SJCRH30 (cell line): ENCODE results near the gene LHPP. TPM values are rescaled to one million over a fixed set of nuclear protein-coding genes. Genes with fewer than 3 reads are reported as not detected.

Experiments used
- DNase-seq, 2 experiments: peaks; one replicate each; pipeline ENCODE4 v3.0.0-alpha.2; 2015 to 2020
- H3K27ac ChIP-seq: fragments of 250-450 bp; sonication (Bioruptor Pico); 2 replicates; pipeline ENCODE4 v1.5.1; 2020; ENCODE audit warnings: mild to moderate bottlenecking, moderate library complexity
- H3K27me3 ChIP-seq: fragments of 250-450 bp; sonication (Bioruptor Pico); 2 replicates; pipeline ENCODE4 v1.5.1; 2020; ENCODE audit warnings: mild to moderate bottlenecking, moderate library complexity
- H3K36me3 ChIP-seq: fragments of 250-450 bp; sonication (Bioruptor Pico); 2 replicates; pipeline ENCODE4 v1.5.1; 2020; ENCODE audit warnings: mild to moderate bottlenecking, moderate library complexity
- H3K4me1 ChIP-seq: fragments of 250-450 bp; sonication (Bioruptor Pico); 2 replicates; pipeline ENCODE4 v1.5.1; 2020; ENCODE audit warnings: mild to moderate bottlenecking, moderate library complexity
- H3K4me3 ChIP-seq: fragments of 250-450 bp; sonication (Bioruptor Pico); 2 replicates; pipeline ENCODE4 v1.5.1; 2020; ENCODE audit warnings: mild to moderate bottlenecking, moderate library complexity
- H3K9me3 ChIP-seq: fragments of 250-450 bp; sonication (Bioruptor Pico); replicated peaks from 2 replicates; pipeline ENCODE4 v1.5.1; 2020; ENCODE audit warnings: mild to moderate bottlenecking, moderate library complexity
- total RNA-seq: library from RNA; depleted of rRNA; stranded (reverse); fragments of >200 nt; shearing (Covaris generic); gene quantifications from 2 replicates; pipeline ENCODE4 v1.2.3, GENCODE V29; 2014

The LHPP gene
- total RNA-seq, 1 experiment from 2014 or later, result 2.9 TPM

DNA sequence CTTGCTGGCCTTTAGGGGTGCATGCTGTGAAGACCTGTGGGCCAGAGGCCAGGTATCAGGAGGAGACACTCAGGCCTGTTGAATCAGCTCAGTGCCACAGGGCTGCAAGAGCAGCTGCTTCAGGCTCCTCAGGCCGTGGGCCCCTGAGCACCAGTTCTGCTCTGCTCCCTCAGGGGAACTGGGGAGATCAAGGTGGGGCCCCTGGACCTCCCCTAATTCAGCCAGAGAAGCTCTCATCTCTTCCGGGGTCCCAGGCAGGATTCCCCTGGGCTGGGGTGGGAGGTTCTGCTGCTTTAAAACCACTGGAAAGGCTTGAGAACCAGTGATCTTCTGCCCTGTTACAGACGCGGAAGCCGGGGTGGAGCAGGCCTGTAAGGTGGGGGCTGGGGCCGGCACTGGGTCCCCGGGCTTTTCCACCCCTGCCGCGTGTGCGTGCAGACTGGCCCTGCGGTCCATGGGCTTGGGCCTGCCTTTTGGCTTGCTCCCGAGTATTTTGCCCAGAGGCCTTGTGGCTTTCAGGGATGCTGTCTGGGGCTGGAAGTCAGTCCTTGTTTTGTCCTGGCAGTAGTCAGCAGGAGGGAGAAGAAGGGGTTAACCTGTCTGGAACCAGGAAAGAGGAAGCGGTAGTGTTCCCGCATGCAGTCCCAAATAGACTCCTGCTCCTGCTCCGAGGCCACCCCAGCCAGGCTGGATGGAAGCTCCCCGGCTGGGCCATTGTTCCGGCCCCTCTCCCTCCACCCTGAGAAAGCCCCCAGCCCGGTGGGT is 74.3 kb downstream of the LHPP start:
- no peak for DNase-seq
- no peaks in the 10 kb centered on the region for H3K36me3 ChIP-seq
- no peaks in the 10 kb centered on the region for H3K9me3 ChIP-seq
- H3K27ac ChIP-seq, result no peak overlapping the region
- H3K4me3 ChIP-seq, result no peak overlapping the region
- no peaks in the 10 kb centered on the region for H3K4me1 ChIP-seq
- H3K27me3 ChIP-seq, result no peaks in the 10 kb centered on the region

DNA sequence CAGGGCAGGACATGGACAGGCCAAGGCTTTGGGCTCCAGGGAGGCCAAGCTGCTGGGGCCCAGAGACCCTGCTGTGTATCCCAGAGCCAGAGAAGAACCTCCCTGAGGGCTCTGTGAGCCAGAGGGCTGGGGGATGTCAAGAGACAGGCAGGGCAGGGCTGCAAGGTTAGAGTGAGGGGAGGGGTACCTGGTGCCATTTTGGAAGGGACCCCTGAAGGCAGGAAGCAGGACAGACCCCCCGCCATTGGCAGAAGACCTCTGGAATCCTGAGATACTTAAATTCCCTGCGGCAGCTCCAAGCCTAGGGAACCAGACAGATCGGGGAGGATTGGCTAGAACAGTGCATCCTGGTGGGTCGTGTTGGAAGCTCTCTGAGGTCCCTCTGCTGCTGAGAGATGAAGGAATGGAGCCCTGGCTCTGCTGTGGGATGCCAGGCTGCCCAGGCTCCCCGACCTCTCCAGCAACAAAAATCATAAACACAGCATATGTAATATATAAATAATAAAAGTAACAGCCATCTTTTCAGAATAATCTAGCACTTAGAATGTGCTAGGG is 75.0 kb downstream of the LHPP start:
- Histone ChIP-seq H3K4me3 (no peak overlapping the region), H3K27ac (no peak overlapping the region), H3K9me3 (no peaks in the 10 kb centered on the region), H3K4me1 (no peaks in the 10 kb centered on the region), H3K36me3 (no peaks in the 10 kb centered on the region), H3K27me3 (no peaks in the 10 kb centered on the region)
- DNase-seq, result no peak

DNA sequence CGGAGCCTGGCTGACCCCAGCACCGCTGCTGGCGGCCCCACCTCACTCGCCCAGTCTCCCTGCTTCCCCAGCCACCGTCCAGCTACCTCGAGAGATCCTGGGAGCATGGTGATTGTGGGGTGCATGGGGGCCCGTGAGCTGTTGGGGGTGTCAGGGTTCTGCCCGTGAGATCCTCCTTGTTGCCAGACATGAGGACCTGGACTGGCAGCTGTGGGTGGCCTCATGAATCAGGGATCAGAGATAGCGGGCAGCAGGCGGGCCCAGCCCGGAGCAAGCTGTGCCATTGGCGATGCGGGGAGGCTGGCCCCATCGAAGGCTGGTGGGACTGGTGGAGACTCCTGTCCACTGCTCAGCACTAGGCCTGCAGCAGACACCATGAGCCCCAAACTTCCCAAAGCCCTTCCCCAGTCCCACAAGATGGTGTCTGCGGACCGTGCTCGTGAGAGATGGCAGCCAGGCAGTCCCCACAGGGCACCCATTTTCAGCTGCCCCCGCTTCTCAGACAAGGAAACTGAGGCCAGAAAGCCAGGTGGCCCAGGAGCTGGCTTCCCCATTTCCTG is 75.6 kb downstream of the LHPP start:
- DNase-seq, result no peak
- Histone ChIP-seq H3K9me3 (no peaks in the 10 kb centered on the region), H3K27me3 (no peaks in the 10 kb centered on the region), H3K4me3 (no peak overlapping the region), H3K4me1 (no peaks in the 10 kb centered on the region), H3K27ac (no peak overlapping the region), H3K36me3 (no peaks in the 10 kb centered on the region)

DNA sequence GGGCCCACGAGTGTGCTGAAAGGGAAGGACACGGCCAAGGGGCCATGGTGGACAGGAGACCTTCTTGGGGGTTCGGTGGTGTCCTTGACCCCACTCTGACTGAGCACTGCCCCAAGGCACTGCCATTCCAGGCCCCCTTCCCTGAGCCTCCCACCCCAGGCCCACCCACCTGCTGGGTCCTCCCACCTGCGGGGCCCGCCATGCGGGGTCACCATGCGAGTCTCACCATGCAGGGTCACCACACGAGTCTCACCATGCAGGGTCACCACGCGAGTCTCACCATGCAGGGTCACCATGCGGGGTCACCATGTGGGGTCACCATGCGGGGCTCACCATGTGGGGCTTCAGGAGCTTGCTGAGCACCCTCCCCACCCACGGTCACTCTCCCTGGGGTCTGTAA is 76.3 kb downstream of the LHPP start:
- no peak overlapping the region for H3K4me3 ChIP-seq
- no peaks in the 10 kb centered on the region for H3K27me3 ChIP-seq
- no peaks in the 10 kb centered on the region for H3K4me1 ChIP-seq
- no peak overlapping the region for H3K27ac ChIP-seq
- no peaks in the 10 kb centered on the region for H3K36me3 ChIP-seq
- DNase-seq, result no peak
- no peaks in the 10 kb centered on the region for H3K9me3 ChIP-seq

DNA sequence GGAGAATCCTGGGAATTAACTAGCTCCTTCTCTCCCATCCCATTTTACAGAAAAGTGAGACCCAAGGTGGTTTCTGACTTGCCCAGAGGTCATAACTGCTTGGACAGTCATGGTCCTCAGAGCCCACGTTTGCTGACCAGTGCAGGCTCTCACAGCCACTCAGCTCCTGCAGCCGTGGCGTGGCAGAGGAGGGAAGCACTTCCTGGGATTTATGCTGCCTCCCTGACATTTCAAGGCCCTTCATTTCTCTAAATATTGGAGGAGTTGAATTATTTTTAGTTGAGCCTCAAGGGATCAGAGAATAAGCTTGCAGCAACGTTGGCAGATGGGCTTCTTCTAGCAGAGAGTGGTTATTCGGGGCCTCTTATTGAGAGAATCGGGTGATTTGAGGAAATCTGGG is 77.1 kb downstream of the LHPP start:
- Histone ChIP-seq H3K4me1 (no peaks in the 10 kb centered on the region), H3K4me3 (no peak overlapping the region), H3K27ac (no peak overlapping the region), H3K36me3 (no peaks in the 10 kb centered on the region), H3K9me3 (no peaks in the 10 kb centered on the region), H3K27me3 (no peaks in the 10 kb centered on the region)
- DNase-seq, result no peak

DNA sequence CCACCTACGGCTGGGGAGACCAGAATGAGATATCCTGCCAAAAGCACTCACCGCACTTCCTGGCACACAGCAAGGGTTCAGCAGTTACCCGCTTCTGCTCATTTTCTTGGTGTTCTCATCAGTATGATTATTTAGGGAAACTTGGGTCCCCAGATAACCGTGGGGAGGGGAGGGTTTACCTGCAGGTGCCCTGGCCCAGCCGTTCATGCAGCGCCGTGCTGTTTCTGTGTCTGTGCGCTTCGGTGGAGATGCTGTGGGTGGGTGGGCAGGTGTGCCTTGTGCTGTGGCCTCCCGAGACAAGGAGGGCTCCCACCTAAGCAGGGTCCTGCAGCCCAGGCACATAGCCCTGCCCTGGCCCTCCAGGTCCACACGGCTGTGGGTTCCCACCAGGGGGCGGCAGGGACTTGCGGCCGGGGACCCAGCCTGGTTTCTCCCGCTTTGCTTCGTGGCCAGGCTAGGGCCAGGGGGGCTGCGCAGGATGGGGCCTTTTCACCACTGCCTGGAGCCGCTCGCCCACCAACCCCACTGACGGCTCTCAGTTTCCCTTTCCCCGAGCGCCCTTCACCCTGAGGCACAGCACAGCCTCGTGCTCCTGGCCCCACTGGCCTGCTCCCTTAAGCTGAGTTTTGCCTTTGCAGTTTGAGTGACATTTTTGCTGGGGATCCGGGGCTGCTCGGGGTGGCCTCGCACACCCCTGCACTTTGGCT is 78.5 kb downstream of the LHPP start:
- peak overlapping the region; percentile 20; the same call in 1 of the 2 replicates for H3K4me3 ChIP-seq
- H3K9me3 ChIP-seq, result no peaks in the 10 kb centered on the region
- H3K27me3 ChIP-seq, result no peaks in the 10 kb centered on the region; the same call in 1 of the 2 replicates
- H3K36me3 ChIP-seq, result no peaks in the 10 kb centered on the region
- H3K4me1 ChIP-seq, result no peaks in the 10 kb centered on the region
- no peak overlapping the region for H3K27ac ChIP-seq
- peak; percentile 69 to 75 for DNase-seq

DNA sequence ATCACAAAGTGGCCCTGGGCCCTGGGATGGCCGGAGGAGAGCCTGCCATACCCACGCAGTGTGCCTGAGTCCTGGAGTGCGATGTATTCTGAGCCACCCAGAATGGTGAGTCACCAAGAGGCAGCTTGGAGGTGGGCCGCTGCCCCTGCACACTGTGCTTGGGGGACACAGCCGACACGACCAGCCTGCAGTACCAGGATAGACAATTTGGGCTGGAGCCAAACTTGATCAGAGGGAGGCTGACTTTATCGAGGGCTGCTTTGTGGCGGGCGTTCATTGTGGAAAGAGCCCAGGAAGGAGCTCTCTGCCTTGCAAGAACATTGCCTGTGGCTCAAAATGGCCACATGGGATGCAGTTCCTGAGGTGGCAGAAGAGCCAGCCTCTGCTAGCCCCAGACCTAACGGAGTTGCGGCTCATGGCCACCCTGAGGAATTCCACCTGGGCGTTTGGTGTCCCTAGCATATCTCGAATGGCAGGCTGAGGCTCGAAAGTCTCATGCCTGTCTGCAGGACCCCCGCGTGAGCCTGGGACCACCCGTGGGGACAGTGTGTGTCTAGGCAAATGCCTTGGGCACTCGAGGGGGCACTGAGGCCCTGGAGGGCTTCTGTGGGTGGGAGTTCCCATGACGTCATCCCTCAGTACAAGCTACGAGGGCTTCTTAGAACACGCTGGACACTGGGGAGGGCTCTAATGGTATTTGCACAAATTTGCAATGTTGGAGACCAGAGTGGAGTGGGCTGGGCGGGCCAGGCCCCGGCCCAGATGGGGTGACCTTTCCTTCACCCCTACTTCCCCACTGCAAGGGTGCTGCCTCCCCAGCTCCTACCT is 79.7 kb downstream of the LHPP start:
- no peaks in the 10 kb centered on the region for H3K4me1 ChIP-seq
- H3K27me3 ChIP-seq, result no peaks in the 10 kb centered on the region; the same call in 1 of the 2 replicates
- H3K27ac ChIP-seq, result no peak overlapping the region
- H3K36me3 ChIP-seq, result no peaks in the 10 kb centered on the region
- H3K9me3 ChIP-seq, result no peaks in the 10 kb centered on the region
- no peak for DNase-seq
- no peak overlapping the region for H3K4me3 ChIP-seq

DNA sequence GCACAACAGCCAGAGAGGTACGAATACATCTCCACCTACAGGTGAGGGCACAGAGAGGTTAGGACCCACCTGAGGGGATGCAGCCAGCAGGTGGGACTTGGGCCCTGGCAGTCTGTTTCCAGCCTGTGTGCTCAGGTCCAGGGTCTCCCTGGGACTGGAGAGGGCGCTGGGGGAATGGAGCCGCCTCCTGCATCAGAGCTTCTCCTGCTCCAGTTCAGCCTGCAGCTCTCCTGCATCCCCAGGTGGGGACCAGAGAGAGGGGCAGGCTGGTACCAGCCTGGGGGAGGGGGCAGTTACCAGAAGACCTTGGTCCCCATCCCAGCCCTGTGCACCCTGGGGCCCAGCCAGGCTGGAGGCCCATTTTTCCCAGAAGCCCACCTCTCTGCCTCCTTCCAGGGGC is 80.7 kb downstream of the LHPP start:
- Histone ChIP-seq H3K36me3 (no peaks in the 10 kb centered on the region), H3K9me3 (no peaks in the 10 kb centered on the region), H3K4me3 (no peak overlapping the region), H3K27me3 (no peaks in the 10 kb centered on the region; the same call in 1 of the 2 replicates), H3K4me1 (no peaks in the 10 kb centered on the region), H3K27ac (no peak overlapping the region)
- DNase-seq, result no peak

DNA sequence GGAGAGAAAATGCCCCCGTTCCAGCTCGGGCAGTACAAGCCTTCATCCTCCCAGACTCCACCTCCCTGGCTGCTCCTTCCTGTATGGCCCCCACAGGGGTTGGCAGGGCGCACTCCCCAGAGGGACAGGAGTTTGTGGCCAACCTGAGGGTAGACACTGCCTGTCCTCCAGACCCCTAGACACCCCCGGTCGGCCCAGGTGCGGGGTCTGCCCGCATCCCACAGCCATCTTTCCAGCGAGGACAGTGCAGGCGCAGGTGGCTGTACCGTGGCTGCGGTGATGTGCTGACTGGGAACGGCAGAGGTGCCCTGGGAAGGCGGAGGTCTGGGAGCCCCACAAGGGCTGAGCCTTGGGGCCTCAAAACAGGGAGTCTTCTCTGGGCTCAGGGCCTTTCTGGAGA is 81.5 kb downstream of the LHPP start:
- Histone ChIP-seq H3K36me3 (no peaks in the 10 kb centered on the region), H3K4me1 (no peaks in the 10 kb centered on the region), H3K27me3 (no peaks in the 10 kb centered on the region; the same call in 1 of the 2 replicates), H3K4me3 (no peak overlapping the region), H3K9me3 (no peaks in the 10 kb centered on the region), H3K27ac (no peak overlapping the region)
- DNase-seq, result no peak

DNA sequence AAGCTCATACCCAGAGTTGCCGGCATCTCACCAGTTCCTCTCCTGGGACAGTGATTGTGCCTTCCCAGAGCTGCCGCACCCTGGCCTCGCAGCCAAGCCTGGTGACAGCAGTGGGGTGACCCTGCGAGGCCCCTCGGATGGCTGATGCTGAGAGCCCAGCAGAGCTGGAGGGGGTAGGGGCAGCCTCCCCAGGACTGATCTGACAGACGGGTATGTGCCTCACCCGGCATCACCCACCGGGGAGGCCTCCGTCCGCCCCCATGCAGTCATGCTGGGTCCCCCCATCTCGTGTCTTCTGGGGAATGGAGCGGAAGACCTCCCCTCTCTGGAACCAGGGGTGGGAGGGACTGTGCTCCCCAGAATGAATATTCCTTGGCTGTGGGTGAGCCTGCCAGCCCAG is 82.3 kb downstream of the LHPP start:
- DNase-seq, result no peak
- H3K4me3 ChIP-seq, result no peak overlapping the region
- no peaks in the 10 kb centered on the region for H3K36me3 ChIP-seq
- H3K27me3 ChIP-seq, result no peaks in the 10 kb centered on the region; the same call in 1 of the 2 replicates
- no peaks in the 10 kb centered on the region for H3K4me1 ChIP-seq
- H3K27ac ChIP-seq, result no peak overlapping the region
- no peaks in the 10 kb centered on the region for H3K9me3 ChIP-seq

DNA sequence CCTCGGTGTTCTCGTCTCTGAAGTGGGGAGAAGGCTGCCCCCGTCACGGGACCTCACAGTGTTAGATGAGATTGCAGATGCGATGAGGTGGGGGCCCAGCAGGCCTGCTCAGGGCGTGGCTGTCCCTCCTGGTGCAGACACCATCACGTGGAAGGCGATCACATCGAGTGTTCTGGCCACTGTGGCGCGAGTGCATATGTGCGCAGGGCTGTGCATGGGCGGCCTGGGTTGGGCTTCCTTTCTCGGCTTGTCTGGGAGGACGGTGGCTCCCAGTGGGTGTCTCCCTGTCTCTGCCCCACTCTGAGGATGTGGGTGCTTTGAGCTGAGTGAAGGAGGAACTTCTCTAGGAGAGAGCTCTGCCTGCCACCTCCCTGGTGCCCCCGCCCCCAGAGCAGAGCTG is 83.1 kb downstream of the LHPP start:
- H3K27ac ChIP-seq, result no peak overlapping the region
- no peaks in the 10 kb centered on the region for H3K4me1 ChIP-seq
- no peaks in the 10 kb centered on the region; the same call in 1 of the 2 replicates for H3K27me3 ChIP-seq
- H3K9me3 ChIP-seq, result no peaks in the 10 kb centered on the region
- no peaks in the 10 kb centered on the region for H3K36me3 ChIP-seq
- no peak for DNase-seq
- H3K4me3 ChIP-seq, result no peak overlapping the region

DNA sequence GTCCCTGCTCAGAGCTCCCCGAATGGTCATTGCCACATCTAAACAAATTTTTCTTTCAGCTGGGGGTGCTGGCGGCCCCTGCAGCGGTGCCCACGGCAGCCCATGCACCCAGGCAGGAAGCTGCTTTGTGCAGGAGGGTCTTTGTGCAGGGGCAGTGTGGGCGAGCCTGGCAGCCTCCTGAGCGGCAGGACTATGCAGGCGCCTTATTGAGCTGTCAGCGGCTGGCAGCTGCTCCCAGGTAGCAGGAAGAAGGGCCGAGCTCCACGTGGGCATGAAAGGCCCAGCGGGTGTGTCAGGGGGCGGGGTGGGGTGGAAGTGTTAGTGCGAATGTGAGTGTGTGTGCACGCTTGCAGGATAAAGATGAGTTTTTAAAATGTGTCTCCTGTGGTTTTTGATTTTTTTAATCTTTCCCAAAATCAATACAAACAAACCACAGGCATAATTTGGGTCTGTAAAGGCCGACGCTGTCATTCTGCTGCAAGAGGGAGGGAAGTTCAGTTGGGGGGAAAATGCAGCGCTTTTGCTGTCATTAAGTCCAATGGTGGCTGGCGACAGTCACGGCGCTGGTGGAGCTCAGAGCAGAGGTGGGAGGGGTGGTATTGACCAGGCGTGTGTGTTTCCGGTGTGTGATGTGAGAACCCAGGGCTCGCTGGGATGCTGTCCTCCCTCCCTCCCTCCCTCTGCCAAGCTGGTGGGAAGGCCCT is 83.9 kb downstream of the LHPP start:
- Histone ChIP-seq H3K27ac (no peak overlapping the region), H3K9me3 (no peaks in the 10 kb centered on the region), H3K36me3 (no peaks in the 10 kb centered on the region), H3K4me1 (no peaks in the 10 kb centered on the region), H3K27me3 (no peaks in the 10 kb centered on the region; the same call in 1 of the 2 replicates), H3K4me3 (no peak overlapping the region)
- no peak for DNase-seq

DNA sequence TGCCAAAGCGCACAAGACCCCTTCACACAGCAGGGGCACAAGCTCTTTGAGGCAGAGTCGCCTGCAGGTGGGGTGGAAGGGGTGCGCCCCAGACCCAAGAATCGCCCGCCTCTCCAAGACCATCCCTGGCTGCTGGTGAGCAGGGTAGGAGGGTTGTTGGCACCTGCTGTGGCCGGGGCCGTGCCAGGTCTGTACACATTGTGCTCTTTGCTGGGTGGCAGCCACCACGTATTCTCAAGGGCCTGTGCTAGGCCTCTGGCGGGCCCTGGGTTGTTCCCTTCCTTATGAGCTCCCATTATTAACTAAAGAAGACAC is 84.4 kb downstream of the LHPP start:
- DNase-seq, result no peak
- H3K27ac ChIP-seq, result no peak overlapping the region
- H3K27me3 ChIP-seq, result no peaks in the 10 kb centered on the region; the same call in 1 of the 2 replicates
- no peaks in the 10 kb centered on the region for H3K36me3 ChIP-seq
- no peak overlapping the region for H3K4me3 ChIP-seq
- H3K4me1 ChIP-seq, result no peaks in the 10 kb centered on the region
- no peaks in the 10 kb centered on the region for H3K9me3 ChIP-seq
